ENCODE data around the gene PSME2.

DNA sequence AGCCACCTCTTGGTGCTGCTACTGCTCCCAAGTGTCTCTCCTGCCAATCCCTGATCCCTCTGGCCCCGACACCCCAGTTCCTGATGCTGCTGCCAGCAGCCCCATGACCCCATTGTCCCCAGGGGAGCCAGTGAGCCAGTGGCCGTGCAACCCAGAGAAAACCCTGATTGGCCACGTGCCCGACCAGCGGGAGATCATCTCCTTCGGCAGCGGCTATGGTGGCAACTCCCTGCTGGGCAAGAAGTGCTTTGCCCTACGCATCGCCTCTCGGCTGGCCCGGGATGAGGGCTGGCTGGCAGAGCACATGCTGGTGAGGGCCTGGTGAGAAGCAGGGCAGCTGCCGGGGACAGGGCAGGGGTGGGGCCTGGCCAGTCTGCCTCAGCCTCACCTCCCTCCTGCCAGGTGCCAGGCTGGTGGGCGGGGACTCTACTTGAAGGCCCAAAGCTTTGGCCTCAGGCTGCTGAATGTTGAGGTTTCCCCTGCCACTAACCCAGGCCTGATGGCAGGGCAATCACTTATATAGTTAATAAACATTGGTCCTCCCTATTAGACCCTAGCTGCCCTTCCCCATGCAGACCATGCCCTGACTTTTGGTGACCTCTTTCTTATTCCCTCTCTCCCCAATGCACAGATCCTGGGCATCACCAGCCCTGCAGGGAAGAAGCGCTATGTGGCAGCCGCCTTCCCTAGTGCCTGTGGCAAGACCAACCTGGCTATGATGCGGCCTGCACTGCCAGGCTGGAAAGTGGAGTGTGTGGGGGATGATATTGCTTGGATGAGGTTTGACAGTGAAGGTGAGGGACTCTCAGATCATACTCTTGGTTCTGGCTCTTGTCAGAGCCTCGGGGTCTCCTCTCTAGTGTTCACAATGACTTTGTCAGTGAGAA lies 47.2 kb downstream of the PSME2 start:
- TF ChIP-seq, protein P1, sequence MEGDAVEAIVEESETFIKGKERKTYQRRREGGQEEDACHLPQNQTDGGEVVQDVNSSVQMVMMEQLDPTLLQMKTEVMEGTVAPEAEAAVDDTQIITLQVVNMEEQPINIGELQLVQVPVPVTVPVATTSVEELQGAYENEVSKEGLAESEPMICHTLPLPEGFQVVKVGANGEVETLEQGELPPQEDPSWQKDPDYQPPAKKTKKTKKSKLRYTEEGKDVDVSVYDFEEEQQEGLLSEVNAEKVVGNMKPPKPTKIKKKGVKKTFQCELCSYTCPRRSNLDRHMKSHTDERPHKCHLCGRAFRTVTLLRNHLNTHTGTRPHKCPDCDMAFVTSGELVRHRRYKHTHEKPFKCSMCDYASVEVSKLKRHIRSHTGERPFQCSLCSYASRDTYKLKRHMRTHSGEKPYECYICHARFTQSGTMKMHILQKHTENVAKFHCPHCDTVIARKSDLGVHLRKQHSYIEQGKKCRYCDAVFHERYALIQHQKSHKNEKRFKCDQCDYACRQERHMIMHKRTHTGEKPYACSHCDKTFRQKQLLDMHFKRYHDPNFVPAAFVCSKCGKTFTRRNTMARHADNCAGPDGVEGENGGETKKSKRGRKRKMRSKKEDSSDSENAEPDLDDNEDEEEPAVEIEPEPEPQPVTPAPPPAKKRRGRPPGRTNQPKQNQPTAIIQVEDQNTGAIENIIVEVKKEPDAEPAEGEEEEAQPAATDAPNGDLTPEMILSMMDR (conservative IDR thresholded peaks at IDR 0.05) = no peak
- no peak for TF ChIP-seq ZFX (IDR thresholded peaks at IDR 0.05)
